IMR-90 (cell line): ENCODE measurements around the gene TTC7B.

Experiments used
- CEBPB ChIP-seq: IDR thresholded peaks from 2 replicates; pipeline ENCODE4 v1.6.1; 2012; ENCODE audit warnings: low read depth, low read length, improper control_type of control experiment
- CTCF ChIP-seq: conservative IDR thresholded peaks from 2 replicates; pipeline ENCODE4 v1.5.1; 2012; ENCODE audit warnings: mild to moderate bottlenecking, low read depth, low read length, improper control_type of control experiment
- FOS ChIP-seq: fragments of 150-350 bp; IDR thresholded peaks from 2 replicates; pipeline ENCODE4 v1.6.1; 2016; ENCODE audit warnings: low read depth, low read length
- MAFK ChIP-seq: IDR thresholded peaks from 2 replicates; pipeline ENCODE4 v1.6.1; 2012; ENCODE audit warnings: low read depth, low read length, improper control_type of control experiment
- POLR2A ChIP-seq: IDR thresholded peaks from 2 replicates; pipeline ENCODE4 v1.6.1; 2012; ENCODE audit warnings: mild to moderate bottlenecking, low read depth, low read length
- RCOR1 ChIP-seq: IDR thresholded peaks from 2 replicates; pipeline ENCODE4 v1.6.1; 2012; ENCODE audit warnings: mild to moderate bottlenecking, low read length, improper control_type of control experiment; ENCODE audit not compliant: insufficient replicate concordance
- SMC3 ChIP-seq: fragments of 150-350 bp; IDR thresholded peaks from 2 replicates; pipeline ENCODE4 v1.6.1; 2016; ENCODE audit warnings: low read depth, mild to moderate bottlenecking, antibody characterized with exemption, low read length, moderate library complexity

DNA sequence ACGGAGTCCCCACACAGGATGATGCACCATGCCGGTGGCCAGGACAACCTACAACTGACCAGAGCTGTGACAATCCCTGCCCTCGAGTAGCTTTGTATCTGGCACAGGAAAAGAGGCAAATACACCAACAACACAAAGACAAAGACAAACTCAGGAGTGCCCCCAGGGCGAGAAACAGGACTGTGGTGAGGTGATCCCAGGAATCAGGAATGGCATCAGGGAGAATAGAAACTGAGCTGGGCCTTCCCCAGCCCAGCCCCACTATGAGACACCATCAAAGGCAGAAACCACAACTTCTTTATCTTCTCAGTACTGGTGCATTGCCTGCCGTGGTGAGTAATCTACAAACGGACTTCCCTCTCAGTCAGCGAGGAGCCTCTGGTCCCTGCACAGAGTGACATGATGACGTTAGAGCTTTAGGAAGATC lies 157.7 kb downstream of the TTC7B start:
- TF ChIP-seq CTCF (no peak), POLR2A (no peak), MAFK (no peak), CEBPB (no peak), SMC3 (0 out of 2 replicates have a peak, but pooled peaks have one; percentile 20), RCOR1 (no peak), FOS (peak; percentile 35; the same call in 1 of the 2 replicates)
